ENCODE measurements around the gene VCL.

DNA sequence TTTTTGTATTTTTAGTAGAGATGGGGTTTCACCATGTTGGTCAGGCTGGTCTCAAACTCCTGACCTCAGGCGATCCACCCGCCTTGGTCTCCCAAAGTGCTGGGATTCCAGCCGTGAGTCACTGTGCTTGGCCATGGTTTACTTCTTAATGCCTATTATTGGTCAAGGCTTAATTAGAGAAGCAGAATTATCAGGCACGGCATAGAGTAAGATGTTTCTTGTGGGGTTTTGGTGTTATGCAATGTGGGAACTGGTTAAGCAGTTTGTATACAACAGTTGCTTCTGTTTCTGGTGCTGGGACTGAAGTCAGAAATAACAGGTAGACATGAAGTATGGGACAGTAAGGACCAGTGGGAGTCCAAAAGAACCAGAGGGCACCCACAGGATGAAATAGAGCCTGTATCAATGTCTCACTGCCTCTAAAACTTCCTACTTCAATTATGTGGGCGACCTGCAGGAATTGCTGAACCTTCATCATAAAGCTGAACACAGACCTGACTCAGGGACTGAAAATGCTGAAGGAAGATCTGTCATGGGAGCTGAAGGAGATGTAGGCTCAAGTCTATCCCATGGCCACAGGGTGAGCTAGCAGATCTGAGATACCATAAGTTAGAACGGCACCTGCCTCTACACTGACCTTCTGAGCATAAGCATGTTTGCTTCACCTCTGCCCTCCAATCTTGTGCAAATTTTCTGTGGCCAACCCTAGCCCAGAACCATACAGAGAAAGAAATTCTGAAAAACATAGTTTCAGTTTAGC, 38.3 kb upstream of the VCL start:
- TF ChIP-seq ZNF384 (IDR thresholded peaks at IDR 0.05): no peak
- no peak for TF ChIP-seq SP1 (IDR thresholded peaks at IDR 0.05)
- no peak for TF ChIP-seq FOXK2 (IDR thresholded peaks at IDR 0.05)
- no peak for TF ChIP-seq FOXA1 (IDR thresholded peaks at IDR 0.05)
- no peak for TF ChIP-seq BHLHE40 (IDR thresholded peaks at IDR 0.05; ENCODE audit: borderline replicate concordance)
- TF ChIP-seq ELF4 (IDR thresholded peaks at IDR 0.05): no peak
- TF ChIP-seq TARDBP (IDR thresholded peaks at IDR 0.05): no peak
- no peak for TF ChIP-seq NFRKB (IDR thresholded peaks at IDR 0.05)
- no peak for TF ChIP-seq ARNT (IDR thresholded peaks at IDR 0.05)
- TF ChIP-seq CTBP1 (IDR thresholded peaks at IDR 0.05; ENCODE audit: borderline replicate concordance): no peak
- TF ChIP-seq, protein P1, sequence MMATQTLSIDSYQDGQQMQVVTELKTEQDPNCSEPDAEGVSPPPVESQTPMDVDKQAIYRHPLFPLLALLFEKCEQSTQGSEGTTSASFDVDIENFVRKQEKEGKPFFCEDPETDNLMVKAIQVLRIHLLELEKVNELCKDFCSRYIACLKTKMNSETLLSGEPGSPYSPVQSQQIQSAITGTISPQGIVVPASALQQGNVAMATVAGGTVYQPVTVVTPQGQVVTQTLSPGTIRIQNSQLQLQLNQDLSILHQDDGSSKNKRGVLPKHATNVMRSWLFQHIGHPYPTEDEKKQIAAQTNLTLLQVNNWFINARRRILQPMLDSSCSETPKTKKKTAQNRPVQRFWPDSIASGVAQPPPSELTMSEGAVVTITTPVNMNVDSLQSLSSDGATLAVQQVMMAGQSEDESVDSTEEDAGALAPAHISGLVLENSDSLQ (IDR thresholded peaks at IDR 0.05): no peak
- no peak for TF ChIP-seq SUZ12 (IDR thresholded peaks at IDR 0.05)
- TF ChIP-seq FOXM1 (IDR thresholded peaks at IDR 0.05; ENCODE audit: borderline replicate concordance): no peak

Data from HEK293T (cell line).